Medulla oblongata (tissue), 1 donor: Measurements from ENCODE around the gene LACTB.

ENCODE experiments used
- DNase-seq: peaks from one replicate; pipeline ENCODE4 v3.0.0-alpha.2; 2015; ENCODE audit errors: extremely low spot score

The LACTB gene, protein sequence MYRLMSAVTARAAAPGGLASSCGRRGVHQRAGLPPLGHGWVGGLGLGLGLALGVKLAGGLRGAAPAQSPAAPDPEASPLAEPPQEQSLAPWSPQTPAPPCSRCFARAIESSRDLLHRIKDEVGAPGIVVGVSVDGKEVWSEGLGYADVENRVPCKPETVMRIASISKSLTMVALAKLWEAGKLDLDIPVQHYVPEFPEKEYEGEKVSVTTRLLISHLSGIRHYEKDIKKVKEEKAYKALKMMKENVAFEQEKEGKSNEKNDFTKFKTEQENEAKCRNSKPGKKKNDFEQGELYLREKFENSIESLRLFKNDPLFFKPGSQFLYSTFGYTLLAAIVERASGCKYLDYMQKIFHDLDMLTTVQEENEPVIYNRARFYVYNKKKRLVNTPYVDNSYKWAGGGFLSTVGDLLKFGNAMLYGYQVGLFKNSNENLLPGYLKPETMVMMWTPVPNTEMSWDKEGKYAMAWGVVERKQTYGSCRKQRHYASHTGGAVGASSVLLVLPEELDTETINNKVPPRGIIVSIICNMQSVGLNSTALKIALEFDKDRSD

DNA sequence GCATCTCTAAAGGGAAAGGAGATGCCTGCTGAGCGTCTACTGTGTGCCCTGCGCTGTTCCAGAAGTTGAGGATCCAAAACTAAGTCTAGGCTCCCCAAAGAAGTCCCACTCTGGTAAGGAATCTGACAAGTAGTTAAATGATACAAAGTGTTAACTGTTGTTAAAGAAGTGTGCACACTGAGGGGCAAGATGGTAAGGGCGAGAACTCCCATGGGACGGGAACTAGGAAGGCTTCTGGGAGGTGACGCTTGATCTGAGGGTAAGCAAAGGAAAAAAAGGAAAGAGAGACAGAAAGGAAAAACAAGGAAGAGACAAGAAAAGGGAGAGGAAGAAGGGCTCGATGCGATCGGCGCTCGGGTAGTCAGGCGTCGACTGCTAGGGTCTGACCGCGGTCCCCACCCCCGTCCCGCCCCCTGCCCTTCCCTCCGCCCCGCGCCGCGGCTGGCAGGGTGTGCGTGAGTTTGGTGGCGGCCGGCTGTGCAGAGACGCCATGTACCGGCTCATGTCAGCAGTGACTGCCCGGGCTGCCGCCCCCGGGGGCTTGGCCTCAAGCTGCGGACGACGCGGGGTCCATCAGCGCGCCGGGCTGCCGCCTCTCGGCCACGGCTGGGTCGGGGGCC lies at the start of gene LACTB:
TSS of gene LACTB (plus strand) at position 480 of the 620 bp plus-strand sequence. CDS start at position 491, 11 bp downstream.
- peak; percentile 92 for DNase-seq

DNA sequence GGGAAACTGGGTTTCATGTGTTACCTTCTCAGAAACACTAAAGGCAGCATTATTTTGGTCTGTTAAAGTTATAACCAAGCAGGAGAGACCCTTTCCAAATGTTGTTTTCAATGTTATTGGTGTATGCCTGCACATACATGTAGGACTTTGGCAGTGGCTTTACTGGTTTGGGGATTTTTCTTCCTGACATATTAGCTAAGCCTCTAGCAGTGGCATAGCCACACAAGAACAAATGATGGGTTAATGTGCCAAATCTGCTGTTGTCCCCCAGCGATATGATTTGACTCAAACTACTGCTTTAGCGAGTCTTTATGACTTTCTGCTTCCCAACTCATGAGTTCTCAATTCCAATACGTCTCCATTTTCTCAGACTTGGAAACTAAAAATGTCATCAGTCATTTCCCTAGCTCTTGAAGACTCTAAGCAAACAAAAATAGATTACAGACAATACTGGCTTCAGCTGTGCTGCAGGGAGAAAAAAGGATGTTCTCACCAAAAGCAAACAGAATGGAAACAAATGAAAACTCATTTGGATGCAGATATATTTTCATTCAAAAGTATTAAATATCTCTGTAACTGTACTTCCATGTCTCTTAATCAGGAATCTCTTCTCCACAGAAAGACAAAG lies 49.5 kb upstream of the LACTB start:
- DNase-seq = no peak

DNA sequence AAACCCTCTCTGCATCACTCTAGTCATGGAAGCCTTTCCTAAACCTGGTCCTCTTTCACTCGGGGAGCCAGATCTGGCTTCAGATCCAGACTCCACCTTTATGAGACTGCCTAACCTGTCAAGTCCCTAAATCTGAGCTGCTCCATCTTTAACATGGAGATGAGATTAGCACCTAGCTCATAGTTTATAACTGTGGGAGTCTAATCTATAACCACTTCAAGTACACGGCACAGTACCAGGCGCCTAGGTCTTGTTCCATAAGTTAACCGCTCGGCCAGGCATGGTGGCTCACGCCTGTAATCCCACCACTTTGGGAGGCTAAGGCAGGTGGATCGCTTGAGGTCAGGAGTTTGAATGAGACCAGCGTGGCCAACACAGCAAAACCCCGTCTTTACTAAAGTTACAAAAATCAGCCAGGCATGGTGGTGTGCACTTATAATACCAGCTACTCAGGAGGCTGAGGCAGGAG lies 48.8 kb upstream of the LACTB start:
- DNase-seq = no peak

DNA sequence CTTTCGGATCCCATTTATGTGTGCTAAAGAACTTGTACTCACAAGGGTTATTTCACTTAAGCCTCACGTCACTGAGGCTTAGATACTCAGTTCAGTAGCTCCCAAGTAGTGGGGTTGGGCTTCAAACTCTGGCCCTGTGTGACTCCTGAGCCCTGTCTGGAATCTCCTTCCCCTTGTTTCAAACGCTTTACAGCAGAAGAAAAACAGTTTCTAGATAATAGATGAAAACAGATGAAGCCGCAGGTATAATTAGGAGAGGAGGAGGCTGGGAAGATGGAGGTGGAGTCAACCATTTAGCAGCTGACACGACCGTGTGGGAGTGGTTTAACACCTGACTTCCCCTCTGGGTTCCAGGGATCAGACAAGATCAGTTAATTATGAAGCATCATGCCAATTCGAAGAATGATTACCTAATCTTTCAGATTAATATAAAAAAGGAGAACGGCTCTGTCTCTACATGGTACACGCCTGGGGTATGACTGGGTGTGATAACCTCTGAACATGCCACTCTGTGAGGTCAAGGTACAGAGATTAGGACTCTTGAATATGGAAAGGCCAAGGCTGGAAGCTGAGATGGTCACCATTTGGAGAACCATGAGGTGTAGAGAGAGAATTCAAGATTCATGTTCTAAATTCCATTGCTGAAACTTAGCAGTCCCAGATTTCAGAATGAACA lies 48.0 kb upstream of the LACTB start:
- no peak for DNase-seq

DNA sequence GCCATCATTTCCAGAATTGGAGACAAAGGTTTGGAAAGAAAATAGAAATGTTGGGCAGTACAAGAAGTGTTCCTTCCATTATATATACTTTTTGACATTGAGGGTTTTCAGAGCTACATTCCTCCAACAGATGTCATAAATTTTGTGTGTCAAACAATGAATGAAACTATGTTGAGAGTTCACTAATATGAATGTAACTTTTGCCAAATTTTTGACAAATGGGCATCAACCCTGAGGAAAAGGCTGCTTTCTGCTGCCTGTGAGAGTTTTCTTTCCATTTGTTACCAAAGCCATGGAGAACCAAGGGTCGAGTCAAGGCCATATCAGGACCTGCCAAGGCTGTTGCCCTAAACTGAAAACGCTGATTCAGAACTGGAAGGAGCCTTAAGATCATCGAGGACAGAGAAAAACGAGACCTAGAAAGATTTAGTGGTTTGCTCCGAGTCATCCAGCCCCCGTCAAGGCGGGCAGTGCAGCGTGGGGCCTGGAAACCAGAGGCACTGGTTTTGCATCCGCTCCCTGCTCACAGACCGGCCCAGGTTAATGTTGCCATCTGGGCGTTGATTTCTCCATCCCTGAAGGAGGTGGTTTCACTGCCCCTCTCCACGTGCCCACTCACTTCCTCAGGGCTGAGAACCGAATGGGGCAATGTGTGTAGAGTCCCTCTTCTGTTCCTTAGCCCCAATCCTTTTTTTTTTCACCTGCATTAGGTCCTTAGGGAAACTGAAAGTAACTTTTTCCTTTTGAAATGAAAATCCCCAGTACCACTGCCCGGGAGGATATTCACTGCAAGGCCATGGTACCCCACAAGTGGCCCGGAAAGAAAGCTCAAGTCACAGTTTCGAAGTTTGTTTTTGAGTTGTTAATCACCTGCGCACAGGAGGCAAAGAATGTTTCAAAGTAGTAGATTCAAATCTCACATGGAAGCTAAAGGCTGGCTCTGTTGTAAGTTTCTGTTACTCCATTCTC lies 46.4 kb upstream of the LACTB start:
- DNase-seq = no peak

DNA sequence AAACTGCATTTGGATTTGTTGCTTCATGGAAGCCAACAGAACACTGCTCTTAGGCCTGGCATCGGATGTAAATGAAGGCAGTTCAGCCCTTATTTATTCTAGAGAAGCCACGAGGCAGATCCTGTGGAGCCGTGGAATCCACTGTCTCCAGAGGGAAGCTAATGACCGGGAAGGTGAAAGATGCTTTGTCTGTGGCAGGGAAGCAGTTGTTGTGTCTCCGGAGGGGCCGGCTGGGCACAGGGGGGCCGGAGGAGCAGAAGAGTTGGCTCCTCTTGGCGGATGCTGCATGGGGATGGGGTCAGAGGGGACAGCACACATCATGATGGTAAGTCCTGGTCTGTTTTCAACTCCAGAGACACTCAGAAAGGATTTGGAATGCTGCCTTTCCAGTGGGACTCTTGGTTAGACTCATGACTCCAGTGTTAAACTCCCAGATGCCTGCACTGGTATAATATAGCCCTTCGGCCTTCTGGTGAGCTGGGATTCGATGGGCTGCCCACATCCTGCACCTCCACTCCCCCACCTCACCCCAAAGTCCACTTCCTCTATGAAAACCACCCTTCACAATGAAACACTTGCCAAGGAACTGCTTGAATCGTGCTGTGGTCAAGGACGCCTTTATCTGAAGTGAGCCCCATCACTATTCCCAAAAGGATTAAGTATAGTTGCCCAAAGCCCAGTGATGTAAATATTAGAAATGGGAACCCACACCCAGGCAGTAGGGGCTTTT lies 45.5 kb upstream of the LACTB start:
- no peak for DNase-seq

DNA sequence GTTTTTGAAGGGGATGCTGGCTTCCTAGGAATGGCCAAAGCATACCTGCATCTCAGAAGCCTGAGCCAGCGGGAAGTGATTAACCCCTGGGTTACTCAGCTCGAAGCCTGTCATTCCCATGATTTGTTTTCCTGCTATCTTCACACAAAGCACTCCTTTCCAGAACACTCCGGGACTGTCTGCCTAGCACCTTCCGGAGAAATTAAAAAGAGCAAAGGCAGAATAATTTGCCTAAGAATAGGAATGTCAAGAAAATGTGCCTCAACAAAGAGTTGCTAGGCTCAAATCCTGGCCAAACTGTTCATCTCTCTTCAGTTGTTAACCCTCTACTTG lies 45.0 kb upstream of the LACTB start:
- no peak for DNase-seq

DNA sequence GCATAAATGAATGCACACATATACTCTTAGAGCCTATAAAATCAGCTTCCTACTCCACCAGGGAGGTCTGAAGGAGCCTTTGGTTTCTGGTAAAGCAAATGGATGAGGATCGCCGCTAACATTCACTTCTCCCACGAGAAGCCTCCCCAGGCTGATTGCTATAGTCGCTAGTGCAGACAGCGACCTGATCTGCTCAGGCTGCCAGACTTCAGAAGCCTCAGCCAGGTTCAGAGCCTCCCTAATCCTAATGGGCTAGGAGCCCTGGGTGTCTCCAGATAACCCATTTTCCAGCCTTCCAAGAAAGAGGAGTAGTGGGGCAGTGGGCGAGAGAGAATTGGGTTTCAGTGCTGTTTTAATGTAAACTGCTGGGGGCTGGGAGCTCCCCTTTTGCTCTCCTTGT lies 43.7 kb upstream of the LACTB start:
- no peak for DNase-seq

DNA sequence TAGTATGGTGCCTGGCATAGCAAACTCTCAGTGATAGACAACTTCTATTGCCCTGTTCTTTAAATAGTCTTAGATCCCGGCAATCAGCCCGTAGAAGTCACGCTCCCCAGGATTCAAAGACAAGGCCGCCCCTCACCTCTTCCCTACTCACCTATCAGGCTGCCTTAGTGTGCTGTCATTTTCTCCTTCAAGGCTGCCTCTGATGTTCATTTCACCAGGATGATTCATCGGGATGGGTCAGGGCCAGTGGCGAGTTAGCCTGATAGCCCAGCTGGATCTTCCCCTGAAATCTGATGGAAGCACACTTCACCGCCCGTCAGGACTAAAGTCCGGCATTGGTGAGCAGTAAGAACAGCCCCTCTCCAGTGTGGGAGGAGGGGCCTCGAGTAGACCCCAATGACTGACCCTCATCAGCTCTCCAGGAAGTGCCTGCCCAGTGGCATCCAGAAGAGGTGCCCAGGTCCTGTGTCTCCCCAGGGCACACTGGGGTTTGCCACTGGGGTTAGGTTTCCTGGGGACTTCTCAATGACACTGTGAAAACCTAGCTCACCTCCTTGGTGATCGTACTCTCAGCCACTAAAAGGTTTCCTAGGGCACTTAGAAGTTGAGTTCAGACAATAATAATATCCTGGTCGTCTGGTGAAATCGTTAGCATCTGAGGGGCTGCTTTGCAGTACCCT lies 41.6 kb upstream of the LACTB start:
- no peak for DNase-seq

DNA sequence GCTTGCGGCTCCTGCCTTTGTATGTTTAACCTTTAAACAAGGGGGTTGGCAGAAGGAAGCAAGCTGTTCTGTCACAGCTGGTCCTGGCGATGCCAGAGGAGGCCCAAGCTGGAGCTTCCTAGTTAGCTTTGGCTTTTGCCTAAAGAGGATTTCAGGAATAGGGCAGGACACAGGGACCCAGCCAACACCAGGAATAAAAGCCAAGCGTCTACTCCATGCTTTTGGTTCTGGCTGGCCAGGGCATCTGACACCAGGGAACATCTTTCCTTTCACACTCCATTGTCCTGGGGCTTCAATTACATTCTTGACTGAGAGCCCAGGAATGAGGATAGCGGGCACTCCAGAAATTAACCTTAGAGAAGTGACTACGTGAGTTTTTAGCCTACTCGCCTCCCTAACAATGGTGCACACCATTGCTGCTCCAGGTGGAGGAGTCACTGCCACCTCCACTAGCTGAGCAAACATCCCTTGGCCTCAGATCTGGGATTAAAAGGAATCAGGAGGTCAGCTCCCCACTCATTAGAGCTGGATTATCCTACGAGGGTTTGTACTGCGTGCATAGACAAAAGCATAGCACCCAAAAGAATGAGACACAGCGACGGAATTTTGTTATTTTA lies 40.9 kb upstream of the LACTB start:
- DNase-seq = no peak

DNA sequence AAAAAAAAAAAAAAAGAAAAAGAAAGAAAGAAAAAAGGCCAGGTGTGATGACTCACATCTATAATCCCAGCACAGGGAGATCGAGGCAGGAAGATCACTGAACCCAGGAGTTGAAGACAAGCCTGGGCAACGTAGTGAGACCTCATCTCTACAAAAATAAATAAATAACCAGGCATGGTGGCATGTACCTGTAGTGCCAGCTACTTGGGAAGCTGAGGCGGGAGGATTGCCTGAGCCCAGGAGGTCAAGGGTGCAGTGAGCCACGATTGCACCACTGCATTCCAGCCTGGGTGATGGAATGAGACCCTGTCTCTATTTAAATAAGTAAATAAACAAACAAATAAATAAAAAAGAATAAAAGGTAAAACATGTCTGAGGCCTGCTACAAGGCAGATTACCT lies 39.3 kb upstream of the LACTB start:
- no peak for DNase-seq

DNA sequence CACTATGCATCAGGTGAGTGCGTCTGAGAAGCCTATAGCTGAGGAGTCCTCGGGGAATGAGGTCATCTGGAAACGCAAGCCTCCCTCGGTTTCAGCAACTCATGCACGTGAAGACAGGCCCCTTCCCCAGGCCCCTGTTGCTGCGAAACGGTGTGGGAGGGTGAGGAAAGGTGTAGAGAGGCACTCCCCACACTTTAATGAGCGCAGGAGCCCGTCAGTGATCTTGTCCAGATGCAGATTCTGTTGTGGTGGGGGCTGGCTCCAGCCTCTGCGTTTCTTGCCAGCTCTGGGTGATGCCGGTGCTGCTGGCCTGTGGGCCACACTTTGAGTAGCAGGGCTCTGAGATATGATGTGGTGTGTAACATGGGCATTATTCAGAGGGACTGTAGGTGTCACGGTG lies 38.6 kb upstream of the LACTB start:
- no peak for DNase-seq

DNA sequence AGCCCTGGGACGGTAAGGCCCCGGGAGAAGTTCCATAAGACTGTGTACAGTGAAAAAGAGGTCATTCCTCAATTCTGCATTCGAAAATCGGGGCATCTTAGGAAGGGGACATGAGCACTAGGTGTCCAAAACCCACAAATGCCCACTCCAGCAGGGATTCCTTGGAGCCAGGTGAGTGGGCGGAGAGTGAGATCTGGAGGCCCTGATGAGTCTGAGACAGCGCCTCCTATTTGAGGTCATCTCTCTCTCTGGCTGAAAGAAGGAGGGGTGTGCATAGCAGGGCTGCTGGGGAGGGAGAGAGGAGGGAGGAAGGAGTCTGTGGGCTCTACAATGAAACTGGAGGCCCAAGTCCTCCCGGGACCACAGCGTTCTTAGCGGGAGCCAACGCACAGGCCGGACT lies 38.1 kb upstream of the LACTB start:
- DNase-seq = no peak

DNA sequence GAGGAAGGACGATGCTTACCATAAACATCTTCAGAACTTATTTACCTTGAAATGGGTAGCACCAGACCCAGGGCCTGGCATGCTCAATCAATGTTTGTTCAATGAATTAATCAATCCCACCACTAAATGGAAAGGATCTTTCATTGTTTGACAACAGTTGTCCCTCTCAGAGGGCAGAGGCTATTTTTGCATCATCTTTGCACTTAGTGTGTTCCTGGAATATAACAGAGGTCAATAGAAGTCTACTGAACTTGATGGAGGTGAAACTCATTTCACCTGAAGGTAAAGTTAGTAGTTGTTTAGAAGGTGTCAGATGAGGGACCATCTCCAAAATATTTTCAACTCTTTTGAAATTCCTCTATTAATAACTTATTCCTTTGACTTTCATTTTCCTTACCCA lies 36.9 kb upstream of the LACTB start:
- no peak for DNase-seq

DNA sequence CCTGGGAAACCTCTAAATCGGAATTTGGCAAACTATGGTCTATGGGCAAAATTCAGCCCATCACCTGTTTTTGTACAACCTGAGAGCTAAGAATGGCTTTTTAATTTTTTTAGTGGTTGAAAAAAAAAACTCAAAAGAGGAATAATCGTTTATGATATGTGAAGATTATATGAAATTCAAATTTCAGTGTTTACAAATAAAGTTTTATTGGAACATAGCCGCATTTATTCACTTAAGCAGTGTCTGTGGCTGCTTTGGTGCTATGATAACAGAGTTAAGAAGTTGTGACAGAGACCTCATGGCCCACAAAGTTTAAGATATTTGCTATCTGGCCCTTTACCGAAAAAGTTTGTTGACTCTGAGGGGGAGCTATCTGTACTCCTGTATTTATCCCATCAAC lies 36.4 kb upstream of the LACTB start:
- no peak for DNase-seq

DNA sequence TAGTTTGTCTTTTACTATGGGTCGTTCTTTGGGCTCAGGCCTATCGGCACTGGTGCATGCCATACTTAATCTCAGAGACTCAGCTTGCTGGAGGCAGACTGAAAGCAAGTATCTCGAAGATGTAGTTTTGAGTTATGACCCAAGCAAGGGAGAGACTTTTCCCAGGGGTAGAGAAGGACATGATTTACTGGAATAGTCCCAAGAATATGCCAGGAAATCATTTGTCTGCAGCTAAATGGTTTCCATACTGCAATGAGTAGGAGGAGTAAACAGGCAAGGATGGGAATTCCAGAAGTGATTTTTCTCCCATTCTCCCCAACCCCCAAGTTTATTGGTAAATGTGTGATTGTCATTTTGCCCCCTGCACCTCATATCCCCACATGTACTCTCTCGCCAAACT lies 35.4 kb upstream of the LACTB start:
- no peak for DNase-seq

DNA sequence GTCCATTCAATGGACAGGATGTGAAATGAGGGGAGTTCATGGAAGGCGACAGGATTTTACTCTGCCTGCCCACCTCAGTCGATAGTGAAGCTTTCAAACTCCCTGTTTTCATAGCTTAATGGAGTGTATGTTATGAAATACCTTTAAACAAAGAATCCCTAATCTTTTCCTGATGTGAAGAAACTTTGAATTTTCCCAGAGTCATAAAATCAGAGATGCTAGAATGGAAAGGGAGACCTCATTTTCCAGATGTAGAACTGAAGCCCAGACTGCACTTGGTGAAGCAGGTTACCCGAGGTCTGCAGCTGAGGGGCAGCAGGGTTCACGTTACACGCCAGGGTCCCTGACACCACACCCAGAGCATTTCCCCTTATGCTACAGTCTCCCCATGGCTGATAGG lies 34.7 kb upstream of the LACTB start:
- DNase-seq = no peak

DNA sequence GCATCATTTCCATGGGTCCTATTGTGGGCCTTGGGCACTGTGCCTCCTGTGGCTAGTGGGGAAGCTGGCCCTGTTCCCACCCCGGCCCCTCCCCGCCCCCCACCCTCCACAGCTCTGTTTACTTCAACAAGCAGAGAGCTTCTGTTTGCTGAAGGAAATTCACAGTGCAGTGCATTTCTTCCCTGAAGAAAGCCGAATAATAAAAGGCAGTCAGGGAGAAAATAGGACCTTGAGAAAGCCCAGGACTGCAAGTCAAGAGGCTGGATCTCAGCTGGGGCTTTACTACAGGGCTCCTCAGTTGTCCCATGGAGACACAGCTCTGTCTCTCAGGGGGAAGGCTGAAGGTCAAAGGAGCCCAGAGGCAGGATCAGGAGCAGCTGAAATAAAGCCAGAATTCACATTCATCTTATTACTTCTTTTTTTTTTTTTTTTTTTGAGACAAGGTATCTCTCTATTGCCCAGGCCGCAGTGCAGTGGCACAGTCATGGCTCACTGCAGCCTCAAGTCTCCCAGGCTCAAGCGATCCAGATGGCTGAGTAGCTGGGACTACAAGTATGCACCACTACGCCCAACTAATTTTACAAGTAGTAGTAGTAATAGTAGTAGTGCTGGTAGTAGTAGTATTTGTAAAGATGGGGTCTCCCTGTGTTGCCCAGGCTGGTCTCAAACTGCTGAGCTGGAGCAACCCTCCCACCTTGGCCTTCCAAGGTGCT lies 33.0 kb upstream of the LACTB start:
- no peak for DNase-seq
